ENCODE measurements around the gene CSF1. TPM values are rescaled to one million over a fixed set of nuclear protein-coding genes. Genes with fewer than 3 reads are reported as not detected.

The CSF1 gene
- total RNA-seq, 1 donor from 2014 or later, result 5.8 TPM

- DNase-seq (ENCODE audit: low spot score), result peak; percentile 56
Observed at GRCh38 chr1:109977657-109978378, 67.2 kb downstream of the CSF1 start.

GRCh38 chr1:109978761-109979488 lies 68.3 kb downstream of the CSF1 start:
- no peak for DNase-seq (ENCODE audit: low spot score)

GRCh38 chr1:109979489-109980091 lies 68.9 kb downstream of the CSF1 start:
- DNase-seq (ENCODE audit: low spot score), result no peak

Other genes starting within 250 kb of the CSF1 start
- 46.7 TPM for gene GSTM2, start 242.8 kb upstream of the CSF1 start, total RNA-seq (ENCODE audit: insufficient read depth, low replicate concordance)
- gene GSTM1, start 223.0 kb upstream of the CSF1 start, total RNA-seq (ENCODE audit: insufficient read depth, low replicate concordance), result 23.8 TPM
- gene GSTM5, start 198.6 kb upstream of the CSF1 start, total RNA-seq (ENCODE audit: insufficient read depth, low replicate concordance), result 12.0 TPM
- gene GSTM3, start 169.8 kb upstream of the CSF1 start, total RNA-seq (ENCODE audit: insufficient read depth, low replicate concordance), result 82.6 TPM
- not detected for gene EPS8L3, start 146.9 kb upstream of the CSF1 start, total RNA-seq (ENCODE audit: insufficient read depth, low replicate concordance)
- gene AHCYL1, start 73.9 kb downstream of the CSF1 start, total RNA-seq (ENCODE audit: insufficient read depth, low replicate concordance), result 54.9 TPM
- 42.6 TPM for gene STRIP1, start 123.8 kb downstream of the CSF1 start, total RNA-seq (ENCODE audit: insufficient read depth, low replicate concordance)
- 0.48 TPM for gene ALX3, start 159.8 kb downstream of the CSF1 start, total RNA-seq (ENCODE audit: insufficient read depth, low replicate concordance)
- gene UBL4B, start 201.6 kb downstream of the CSF1 start, total RNA-seq (ENCODE audit: insufficient read depth, low replicate concordance), result not detected
- 0.96 TPM for gene SLC6A17, start 239.6 kb downstream of the CSF1 start, total RNA-seq (ENCODE audit: insufficient read depth, low replicate concordance)